HG02852 (cell line): Measurements from ENCODE around the gene IGHMBP2.

ENCODE experiments used
- ATAC-seq: cut with Tn5 transposase; IDR thresholded peaks from one replicate; pipeline ENCODE4 v1.9.1; 2021; ENCODE audit warnings: mild to moderate bottlenecking, moderate library complexity; ENCODE audit not compliant: unreplicated experiment

The IGHMBP2 gene

GRCh38 chr11:68978626-68978930 is 74.9 kb downstream of the IGHMBP2 start:
- ATAC-seq, result no peak

GRCh38 chr11:68978931-68979594 is 75.4 kb downstream of the IGHMBP2 start:
- ATAC-seq, result no peak

GRCh38 chr11:68979931-68980775 is 76.5 kb downstream of the IGHMBP2 start:
- ATAC-seq, result no peak

GRCh38 chr11:68980776-68981065 is 77.0 kb downstream of the IGHMBP2 start, which contains the start of gene MRGPRD:
Gene MRGPRD, minus strand, starts transcription at chr11:68980986. Its CDS starts 0 bp downstream, at chr11:68980986.
- ATAC-seq, result no peak

- no peak for ATAC-seq
Measured at GRCh38 chr11:68982134-68982533, 78.4 kb downstream of the IGHMBP2 start.

- ATAC-seq, result no peak
Measured at GRCh38 chr11:68983801-68984200, 80.1 kb downstream of the IGHMBP2 start.

GRCh38 chr11:68987211-68987610 is 83.5 kb downstream of the IGHMBP2 start:
- ATAC-seq, result no peak

- no peak for ATAC-seq
Measured at GRCh38 chr11:68988491-68988890, 84.8 kb downstream of the IGHMBP2 start.
